ENCODE data around the gene TRAF5.
"Not testable (repeated sequence)": the region's sequence is repeated elsewhere in the genome, so short reads cannot be mapped to it uniquely, and the experiment has no call there.

TRAF5 gene

GRCh38 chr1:211377539-211378450 lies 51.2 kb downstream of the TRAF5 start:
- no peak for DNase-seq (ENCODE audit: low read depth, low spot score)

GRCh38 chr1:211378844-211379243 lies 52.2 kb downstream of the TRAF5 start:
- peak; percentile 29 for DNase-seq (ENCODE audit: low read depth, low spot score)

- no peak for DNase-seq (ENCODE audit: low read depth, low spot score)
These were observed 52.8 kb downstream of the TRAF5 start for GRCh38 chr1:211379446-211379845.

- no peak for DNase-seq (ENCODE audit: low read depth, low spot score)
These were observed 55.0 kb downstream of the TRAF5 start for GRCh38 chr1:211381481-211382181.

GRCh38 chr1:211382182-211382713 lies 55.6 kb downstream of the TRAF5 start:
- no peak for DNase-seq (ENCODE audit: low read depth, low spot score)

DNA sequence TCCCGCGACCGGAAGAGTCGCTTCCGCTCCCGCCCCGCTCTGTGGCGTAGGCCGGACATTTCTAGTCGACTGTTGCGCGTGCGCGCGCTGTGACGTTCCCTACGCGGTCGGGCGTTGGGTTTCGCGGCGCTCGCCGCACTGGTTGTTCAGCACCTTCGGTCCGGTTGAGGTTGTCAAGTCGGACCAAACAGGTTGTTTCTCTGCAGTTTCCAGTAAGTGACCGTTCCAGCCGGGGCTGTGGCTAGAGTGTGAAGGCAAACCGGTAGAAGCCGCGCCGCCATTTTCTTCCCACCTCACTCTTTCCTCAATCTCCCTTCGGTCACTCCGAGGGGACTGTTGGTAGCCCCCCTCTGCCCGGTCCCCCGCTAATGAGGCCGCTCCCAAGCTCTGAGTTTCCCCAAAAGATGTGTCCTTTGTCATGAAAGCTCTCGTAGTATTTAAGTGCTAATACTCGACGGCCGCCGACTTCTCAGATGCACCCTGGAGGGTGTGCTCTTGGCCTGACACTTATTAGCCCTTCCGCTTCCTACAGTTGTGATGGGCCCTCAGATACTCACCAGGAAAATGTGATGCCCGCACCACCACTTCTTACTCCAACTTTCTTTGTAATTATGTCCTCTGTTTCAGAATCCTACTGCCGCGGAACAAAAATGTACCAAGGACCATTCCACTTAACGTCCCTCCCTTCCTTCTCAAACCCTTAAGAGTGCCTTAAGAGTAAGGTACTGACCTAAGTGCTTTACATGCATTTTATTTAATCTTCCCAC lies 56.3 kb downstream of the TRAF5 start:
- DNase-seq (ENCODE audit: low read depth, low spot score) = peak; percentile 98

GRCh38 chr1:211384524-211384923 lies 57.9 kb downstream of the TRAF5 start:
- no peak for DNase-seq (ENCODE audit: low read depth, low spot score)

- peak; percentile 89 for DNase-seq (ENCODE audit: low read depth, low spot score)
These were observed 60.3 kb downstream of the TRAF5 start for GRCh38 chr1:211386921-211387320.

- DNase-seq (ENCODE audit: low read depth, low spot score) = not testable (repeated sequence)
These were observed 64.2 kb downstream of the TRAF5 start for GRCh38 chr1:211390829-211391228.

GRCh38 chr1:211393203-211393602 lies 66.6 kb downstream of the TRAF5 start:
- no peak for DNase-seq (ENCODE audit: low read depth, low spot score)

DNA sequence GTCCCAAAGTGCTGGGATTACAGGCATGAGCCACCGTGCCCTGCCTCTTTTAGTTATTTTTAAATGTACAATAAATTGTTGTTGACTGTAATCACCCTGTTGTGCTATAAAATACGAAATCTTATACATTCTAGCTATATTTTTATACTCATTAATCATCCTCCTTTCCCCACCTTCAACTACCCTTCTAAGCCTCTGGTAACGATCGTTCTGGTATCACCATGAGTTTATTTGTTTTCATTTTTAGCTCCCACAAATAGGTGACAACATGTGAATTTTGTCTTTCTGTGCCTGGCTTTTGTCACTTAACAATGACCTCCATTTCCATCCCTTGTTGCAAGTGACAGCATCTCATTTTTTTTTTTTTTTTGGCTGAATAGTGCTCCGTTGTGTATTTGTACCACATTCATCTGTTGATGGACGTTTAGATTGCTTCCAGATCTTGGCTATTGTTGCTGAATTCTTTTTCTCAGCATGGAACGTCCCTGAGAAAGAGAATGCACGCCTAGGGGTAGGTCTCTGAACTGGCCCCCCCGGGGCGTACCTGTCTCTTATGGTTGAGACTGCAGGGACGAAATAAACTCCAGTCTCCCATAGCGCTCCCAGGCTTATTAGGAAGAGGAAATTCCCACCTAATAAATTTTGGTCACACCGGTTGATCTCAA lies 71.8 kb downstream of the TRAF5 start:
- DNase-seq (ENCODE audit: low read depth, low spot score) = not testable (repeated sequence)

DNA sequence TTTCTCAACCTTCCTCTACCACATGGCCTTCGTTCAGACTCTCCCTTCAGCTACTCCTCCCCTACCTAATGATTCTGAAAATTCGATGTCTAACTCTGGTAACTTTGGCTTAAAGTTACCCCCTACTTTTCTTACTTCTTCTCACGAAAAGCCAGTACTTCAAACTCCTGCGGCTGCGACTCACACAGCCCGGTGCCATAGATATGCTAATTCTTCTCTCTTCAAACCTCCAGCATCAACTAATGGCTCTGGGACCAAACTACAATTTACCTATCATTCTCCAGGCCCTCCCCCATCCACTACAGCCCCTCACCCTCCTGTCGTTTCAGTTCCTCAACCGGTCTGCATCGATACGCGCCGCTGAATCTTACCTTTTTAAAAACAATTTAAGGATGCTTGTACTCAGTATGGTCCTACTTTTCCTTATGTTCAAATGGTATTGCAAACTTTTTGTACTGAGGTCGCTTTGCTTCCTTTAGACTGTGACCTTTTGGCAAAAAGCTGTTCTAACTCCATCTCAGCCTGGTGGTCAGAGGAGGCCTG lies 73.3 kb downstream of the TRAF5 start:
- not testable (repeated sequence) for DNase-seq (ENCODE audit: low read depth, low spot score)

DNA sequence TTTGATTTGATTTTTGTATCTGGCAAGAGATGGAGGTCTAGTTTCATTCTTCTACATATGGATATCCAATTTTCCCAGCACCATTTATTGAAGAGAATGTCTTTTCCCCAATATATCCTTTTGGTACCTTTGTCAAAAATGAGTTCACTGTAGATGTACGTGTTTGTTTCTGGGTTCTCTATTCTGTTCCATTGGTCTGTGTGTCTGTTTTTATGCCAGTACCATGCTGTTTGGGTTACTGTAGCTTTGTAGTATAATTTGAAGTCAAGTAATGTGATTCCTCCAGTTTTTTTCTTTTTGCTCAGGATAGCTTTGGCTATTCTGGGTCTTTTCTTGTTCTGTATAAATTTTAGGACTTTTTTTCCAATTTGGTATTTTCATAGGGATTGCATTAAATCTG lies 75.1 kb downstream of the TRAF5 start:
- DNase-seq (ENCODE audit: low read depth, low spot score) = not testable (repeated sequence)

DNA sequence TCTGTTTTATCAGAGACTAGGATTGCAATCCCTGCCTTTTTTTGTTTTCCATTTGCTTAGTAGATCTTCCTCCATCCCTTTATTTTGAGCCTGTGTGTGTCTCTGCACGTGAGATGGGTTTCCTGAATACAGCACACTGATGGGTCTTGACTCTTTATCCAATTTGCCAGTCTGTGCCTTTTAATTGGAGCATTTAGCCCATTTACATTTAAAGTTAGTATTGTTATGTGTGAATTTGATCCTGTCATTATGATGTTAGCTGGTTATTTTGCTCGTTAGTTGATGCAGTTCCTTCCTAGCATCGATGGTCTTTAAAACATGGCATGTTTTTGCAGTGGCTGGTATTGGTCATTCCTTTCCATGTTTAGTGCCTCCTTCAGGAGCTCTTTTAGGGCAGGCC lies 79.5 kb downstream of the TRAF5 start:
- DNase-seq (ENCODE audit: low read depth, low spot score) = not testable (repeated sequence)

DNA sequence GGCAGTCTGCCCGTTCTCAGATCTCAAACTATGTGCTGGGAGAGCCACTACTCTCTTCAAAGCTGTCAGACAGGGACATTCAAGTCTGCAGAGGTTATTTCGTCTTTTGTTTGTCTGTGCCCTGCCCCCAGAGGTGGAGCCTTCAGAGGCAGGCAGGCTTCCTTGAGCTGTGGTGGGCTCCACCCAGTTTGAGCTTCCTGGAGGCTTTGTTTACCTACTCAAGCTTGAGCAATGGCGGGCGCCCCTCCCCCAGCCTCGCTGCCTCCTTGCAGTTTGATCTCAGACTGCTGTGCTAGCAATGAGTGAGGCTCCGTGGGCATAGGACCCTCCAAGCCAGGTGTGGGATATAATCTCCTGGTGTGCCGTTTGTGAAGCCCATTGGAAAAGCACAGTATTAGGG lies 81.1 kb downstream of the TRAF5 start:
- DNase-seq (ENCODE audit: low read depth, low spot score) = not testable (repeated sequence)

DNA sequence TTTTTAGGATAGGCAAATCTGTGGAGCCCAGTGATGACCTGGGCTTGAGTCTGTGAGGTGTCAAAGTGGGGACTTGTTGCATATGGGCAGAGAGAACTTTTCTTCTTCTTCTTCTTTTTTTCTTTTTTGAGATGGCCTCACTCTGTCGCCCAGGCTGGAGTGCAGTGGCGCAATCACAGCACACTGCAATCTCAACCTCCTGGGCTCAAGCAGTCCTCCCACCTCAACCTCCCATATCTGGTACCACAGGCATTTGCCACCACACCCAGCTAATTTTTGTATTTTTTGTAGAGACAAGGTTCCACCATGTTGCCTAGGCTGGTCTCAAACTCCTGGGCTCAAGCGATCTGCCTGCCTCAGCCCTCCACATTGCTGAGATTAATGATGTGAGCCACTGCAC lies 85.0 kb downstream of the TRAF5 start:
- DNase-seq (ENCODE audit: low read depth, low spot score) = no peak

GRCh38 chr1:211415700-211416099 lies 89.1 kb downstream of the TRAF5 start:
- no peak for DNase-seq (ENCODE audit: low read depth, low spot score)

DNA sequence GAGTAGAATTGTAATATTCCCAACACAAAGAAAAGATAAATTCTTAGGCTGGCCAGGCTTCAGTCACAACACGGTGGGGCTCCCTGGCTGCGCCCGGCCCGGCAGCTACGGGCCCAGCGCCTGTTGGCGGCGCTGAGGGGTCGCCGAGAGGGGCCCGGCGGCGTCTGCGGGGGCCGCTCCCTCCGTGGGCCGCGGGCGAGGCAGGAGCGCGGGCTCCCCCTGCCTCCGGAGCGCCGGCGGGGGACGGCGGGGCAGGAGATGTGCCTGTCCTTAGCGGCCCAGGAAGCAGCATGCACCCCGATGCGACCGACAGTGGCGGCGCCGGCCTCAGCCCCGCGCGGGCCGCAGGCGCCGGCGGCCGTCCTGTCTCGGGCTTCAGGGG lies 89.6 kb downstream of the TRAF5 start:
- DNase-seq (ENCODE audit: low read depth, low spot score) = peak; percentile 63

GRCh38 chr1:211416628-211417323 lies 90.1 kb downstream of the TRAF5 start:
- peak; percentile 82 for DNase-seq (ENCODE audit: low read depth, low spot score)

DNA sequence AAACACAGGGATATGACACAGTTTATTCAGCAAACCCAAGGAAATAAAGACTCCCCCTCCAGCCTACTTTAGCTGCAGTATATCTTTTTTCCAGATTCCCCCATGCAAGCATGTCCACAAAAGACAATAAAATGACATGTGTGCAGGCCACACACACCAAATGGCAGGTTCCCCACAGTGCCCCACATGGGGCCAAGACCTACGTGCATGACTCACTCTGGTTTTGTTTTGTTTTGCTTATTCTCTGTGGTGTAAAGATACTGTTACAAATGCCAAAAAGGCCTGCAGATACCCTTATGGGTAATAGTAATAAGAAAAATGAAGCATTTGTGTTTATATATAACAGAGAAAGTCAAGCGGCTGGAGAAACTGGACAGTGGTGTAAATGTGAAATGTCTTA lies 93.8 kb downstream of the TRAF5 start:
- DNase-seq (ENCODE audit: low read depth, low spot score) = peak; percentile 55
